Coronary artery (tissue), 2 donors: ENCODE results near the gene NAA80.
"Not testable (repeated sequence)": the region's sequence is repeated elsewhere in the genome, so short reads cannot be mapped to it uniquely, and the experiment has no call there.

Experiments used
- DNase-seq: peaks from one replicate; pipeline ENCODE4 v3.0.0-alpha.2; 2017; ENCODE audit warnings: low spot score
- H3K27ac ChIP-seq, 2 donors: fragments of 200-600 bp; sonication (generic); one replicate each; pipeline ENCODE4 v1.5.1; 2016 to 2019
- H3K4me3 ChIP-seq: fragments of 200-600 bp; sonication (generic); 2 replicates; pipeline ENCODE4 v1.5.1; 2016; ENCODE audit warnings: mild to moderate bottlenecking, moderate library complexity
- CTCF ChIP-seq: fragments of 200-600 bp; sonication (generic); IDR thresholded peaks from one replicate; pipeline ENCODE4 v1.5.1; 2019; ENCODE audit warnings: antibody characterized with exemption

The NAA80 gene

GRCh38 chr3:50314816-50315215, 15.6 kb upstream of the NAA80 start:
- no peak overlapping the region for H3K27ac ChIP-seq
- no peak for DNase-seq
- H3K4me3 ChIP-seq, result no peak overlapping the region
- no peak for TF ChIP-seq CTCF

GRCh38 chr3:50314342-50314741, 15.1 kb upstream of the NAA80 start:
- no peak for DNase-seq
- Histone ChIP-seq H3K4me3 (no peak overlapping the region), H3K27ac (no peak overlapping the region)
- TF ChIP-seq CTCF, result no peak

- not testable (repeated sequence) for H3K4me3 ChIP-seq, DNase-seq, H3K27ac ChIP-seq
These were observed 12.8 kb upstream of the NAA80 start for GRCh38 chr3:50312041-50312440.

- no peak for DNase-seq
- no peak overlapping the region for H3K4me3 ChIP-seq
- no peak overlapping the region for H3K27ac ChIP-seq
- TF ChIP-seq CTCF, result no peak
These were observed 5.4 kb upstream of the NAA80 start for GRCh38 chr3:50304601-50305000.

- H3K4me3 ChIP-seq, result peak within 1 kb of the TSS; percentile 48
- no peak for TF ChIP-seq CTCF
- H3K27ac ChIP-seq, result peak within 1 kb of the TSS; percentile 23 to 81
- peak; percentile 82 for DNase-seq
These were observed 4.0 kb upstream of the NAA80 start, which contains the start of gene HYAL1 for GRCh38 chr3:50303013-50303815. Gene HYAL1 (minus strand): TSS chr3:50303574. CDS start chr3:50302956, 618 bp downstream.

- peak overlapping the region; percentile 48 for H3K4me3 ChIP-seq
- peak overlapping the region; percentile 23 to 81 for H3K27ac ChIP-seq
- TF ChIP-seq CTCF, result no peak
- DNase-seq, result peak; percentile 75
These were observed 3.1 kb upstream of the NAA80 start for GRCh38 chr3:50302095-50303012.

- no peak for TF ChIP-seq CTCF
- H3K4me3 ChIP-seq, result peak overlapping the region; percentile 74
- peak overlapping the region; percentile 91 to 92 for H3K27ac ChIP-seq
- peak; percentile 78 for DNase-seq
These were observed 1.6 kb upstream of the NAA80 start for GRCh38 chr3:50300681-50301254.
